HG02678 (cell line): ENCODE data around the gene CCR4.
"Not testable (repeated sequence)": the region's sequence is repeated elsewhere in the genome, so short reads cannot be mapped to it uniquely, and the experiment has no call there.

Experiments
- ATAC-seq: cut with Tn5 transposase; IDR thresholded peaks from one replicate; pipeline ENCODE4 v1.9.1; 2021; ENCODE audit warnings: mild to moderate bottlenecking, moderate library complexity; ENCODE audit not compliant: unreplicated experiment

The CCR4 gene

DNA sequence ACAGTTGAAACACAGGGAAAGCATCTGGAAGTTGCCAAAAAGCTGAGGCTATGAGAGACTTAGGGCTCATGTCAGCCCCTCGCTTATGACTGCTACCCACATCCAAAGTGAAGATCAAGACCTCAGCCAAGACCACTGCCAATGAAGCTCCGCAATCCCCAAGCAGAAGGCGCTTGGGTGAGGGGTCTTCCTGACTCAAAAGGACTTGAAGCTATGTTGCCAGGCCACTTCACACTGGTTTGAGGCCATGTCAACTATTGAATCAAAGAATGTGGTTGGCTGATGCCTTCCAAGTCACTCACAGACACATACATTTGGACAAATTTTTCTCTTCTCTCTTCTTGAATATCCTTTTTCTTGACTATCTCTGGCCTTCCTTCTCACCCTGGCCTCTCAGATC lies 928 bp upstream of the CCR4 start:
- no peak for ATAC-seq

DNA sequence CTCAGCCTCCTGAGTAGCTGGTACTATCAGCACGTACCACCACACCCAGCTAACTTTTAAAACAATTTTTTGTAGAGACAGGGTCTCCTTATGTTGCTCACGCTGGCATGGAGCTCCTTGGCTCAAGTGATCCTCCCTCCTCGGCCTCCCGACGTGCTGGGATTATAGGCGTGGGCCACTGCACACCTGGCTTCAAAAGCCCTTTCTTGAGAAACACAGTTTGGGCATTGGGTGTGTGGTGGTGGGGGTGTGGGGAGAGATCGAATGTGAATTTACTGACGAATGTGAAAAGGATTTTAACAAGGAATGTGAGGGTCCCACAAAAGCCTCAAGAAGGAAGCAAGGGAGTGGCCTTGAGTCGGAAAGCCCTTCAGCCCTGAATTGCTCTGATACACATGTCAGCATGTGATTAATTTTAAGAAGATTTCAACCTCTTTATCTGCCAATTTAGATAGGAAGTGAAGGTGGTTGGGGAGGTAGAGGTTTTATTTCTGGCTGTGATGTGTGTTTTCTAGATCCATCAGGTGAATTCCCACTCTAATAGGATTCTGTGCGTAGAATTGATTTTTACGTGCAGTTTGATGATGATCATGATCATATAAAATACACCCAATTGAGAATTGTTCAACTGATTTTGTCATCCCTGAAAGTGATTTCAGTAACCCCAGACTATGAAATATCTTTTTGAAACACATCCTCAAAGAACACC lies 1.1 kb downstream of the CCR4 start:
- ATAC-seq: no peak

DNA sequence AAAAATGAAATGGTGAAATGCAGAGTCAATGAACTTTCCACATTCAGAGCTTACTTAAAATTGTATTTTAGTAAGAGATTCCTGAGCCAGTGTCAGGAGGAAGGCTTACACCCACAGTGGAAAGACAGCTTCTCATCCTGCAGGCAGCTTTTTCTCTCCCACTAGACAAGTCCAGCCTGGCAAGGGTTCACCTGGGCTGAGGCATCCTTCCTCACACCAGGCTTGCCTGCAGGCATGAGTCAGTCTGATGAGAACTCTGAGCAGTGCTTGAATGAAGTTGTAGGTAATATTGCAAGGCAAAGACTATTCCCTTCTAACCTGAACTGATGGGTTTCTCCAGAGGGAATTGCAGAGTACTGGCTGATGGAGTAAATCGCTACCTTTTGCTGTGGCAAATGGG lies 3.1 kb downstream of the CCR4 start:
- no peak for ATAC-seq

DNA sequence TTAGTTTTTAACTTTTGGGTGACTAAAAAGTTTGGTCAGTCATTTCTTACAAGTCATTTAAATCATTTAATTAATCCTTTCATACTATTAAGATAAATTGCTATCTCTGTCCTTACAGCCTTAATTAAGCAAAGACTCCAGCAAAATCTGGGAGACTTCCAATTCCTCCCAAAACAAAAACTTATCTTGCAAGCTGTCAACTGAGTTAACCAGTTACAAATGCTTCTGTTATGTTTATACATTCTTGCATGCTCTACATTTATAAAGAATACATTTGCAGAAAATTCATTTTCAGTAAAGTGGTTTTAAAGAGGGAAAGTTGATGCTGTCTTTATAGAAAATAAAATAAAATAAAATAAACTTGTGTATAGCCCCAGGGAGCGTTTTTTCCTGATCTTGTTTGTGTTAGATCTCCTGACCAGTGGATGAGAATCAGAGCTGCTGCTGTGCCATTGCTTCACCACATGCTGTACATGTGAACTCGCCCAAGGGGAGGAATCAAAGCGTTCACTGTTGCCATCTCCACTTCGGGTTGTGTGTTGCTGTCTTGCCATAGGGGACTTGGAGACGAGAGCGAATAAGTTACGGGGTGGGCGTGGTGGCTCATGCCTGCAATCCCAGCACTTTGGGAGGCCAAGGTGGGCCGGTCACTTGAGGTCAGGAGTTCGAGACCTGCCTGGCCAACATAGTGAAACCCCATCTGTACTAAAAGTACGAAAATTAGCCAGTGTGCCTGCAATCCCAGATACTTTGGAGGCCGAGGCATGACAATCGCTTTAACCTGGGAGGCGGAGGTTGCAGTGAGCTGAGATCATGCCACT lies 5.5 kb downstream of the CCR4 start:
- no peak for ATAC-seq

DNA sequence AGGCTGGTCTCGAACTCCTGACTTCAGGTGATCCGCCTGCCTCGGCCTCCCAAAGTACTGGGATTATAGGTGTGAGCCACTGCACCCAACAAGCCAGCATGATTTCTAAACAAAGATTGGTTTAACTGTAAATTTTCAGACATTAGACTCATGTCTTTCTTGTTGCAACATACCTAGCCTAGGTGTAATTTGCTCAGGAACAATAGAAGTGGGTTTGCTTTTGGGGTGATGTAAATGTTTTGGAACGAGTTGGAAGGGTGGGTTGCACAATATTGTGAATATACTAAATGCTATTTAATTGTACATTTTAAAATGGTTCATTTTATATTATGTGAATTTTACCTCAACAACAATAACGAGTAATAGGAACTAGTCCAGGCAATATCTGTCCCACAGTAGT lies 7.1 kb downstream of the CCR4 start:
- ATAC-seq: no peak

DNA sequence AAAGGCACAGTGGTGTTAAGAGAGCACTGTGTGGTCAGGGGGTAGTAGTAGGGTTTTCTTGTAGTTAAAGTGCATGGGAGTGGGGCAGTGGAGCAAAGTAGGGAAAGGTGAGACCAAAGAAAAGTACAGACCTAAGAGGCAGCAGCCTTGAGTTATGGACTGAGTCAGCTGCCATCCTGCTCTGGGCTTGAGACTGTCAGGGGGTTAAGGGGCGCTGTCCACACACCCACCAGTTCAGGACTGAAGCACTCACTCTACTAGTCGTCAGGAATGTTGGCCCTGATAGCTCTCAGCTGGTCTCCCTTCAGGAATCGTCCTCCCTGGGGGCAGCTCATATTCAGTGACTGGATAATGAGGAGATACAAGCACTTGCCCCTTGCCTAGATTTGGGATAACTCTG lies 7.9 kb downstream of the CCR4 start:
- ATAC-seq: no peak

DNA sequence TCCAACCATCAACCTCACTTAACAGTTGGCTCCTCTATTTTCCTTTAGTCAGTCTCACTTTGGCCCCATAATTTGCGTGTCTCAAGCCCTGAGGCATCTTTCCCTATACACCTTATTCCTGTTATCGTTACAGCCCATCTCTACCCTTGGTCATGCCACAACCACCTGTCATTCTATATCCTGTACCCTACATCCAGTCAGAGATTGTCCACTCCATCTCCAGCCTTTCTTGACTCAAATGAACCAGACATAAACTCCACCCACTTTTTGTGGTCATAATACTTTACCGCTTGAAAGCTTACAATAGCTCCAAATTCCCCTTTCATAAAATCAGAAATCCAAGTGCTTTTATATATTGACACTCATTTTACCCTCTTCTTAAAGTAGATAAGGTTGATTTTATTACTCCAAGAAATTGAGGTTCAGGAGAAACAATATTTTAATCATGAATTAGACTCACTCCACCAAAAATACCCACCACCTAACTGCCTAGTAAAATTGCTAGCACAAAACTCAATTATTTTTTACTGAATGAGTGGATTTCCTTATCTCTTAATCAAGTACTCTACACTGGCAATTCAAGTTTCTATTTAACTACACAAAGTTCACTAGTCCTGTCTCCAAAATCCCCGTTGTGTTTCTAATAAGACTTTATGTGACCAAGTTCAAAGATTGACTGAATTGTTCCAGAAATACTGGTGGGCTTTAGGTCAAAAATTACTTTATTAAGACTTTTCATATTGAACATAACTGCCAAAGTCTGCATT lies 9.1 kb downstream of the CCR4 start:
- peak; percentile 63 for ATAC-seq

DNA sequence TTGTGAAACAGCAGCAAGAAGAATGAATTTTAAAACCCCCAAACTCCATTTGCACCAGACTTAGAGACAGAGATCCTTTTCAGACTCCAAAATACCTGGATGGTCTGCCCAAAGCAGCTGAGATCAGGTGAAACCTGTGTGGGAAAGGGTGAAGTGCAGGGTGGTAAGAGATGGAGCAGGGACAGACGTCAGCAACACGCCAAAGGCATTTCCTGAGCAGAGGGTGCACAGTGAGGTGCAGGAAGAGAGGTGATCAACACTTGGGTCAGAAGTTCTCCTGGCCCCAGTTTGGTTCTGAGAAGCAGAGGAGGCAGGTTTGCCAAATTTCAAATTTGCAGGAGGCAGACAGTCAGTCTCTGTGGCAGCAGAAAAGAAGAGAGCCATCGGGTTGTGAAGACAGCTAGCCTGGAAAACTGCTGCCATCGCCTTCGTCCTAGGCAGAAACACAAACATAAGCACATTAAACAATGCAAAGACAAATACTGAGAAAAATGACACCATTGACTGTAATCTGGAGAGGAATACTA lies 9.8 kb downstream of the CCR4 start:
- ATAC-seq: no peak

DNA sequence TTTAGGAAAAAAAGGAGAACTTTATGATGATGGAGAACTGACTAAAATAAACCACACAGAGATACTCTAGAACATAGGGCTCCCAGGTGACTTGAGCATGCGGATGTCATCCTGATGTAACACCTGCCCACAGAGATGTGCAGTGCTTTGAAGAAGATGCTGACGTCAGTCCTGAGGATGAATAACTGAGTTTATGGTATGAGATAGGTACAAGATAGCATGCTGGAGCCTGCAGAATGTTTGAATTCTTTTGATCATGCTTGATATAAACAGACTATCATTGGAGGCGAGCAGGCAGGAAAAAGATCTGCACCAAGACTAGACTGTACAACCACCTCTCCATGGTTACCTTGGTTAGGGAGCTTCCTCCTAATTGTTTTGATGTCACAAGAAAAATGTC lies 12.4 kb downstream of the CCR4 start:
- no peak for ATAC-seq

DNA sequence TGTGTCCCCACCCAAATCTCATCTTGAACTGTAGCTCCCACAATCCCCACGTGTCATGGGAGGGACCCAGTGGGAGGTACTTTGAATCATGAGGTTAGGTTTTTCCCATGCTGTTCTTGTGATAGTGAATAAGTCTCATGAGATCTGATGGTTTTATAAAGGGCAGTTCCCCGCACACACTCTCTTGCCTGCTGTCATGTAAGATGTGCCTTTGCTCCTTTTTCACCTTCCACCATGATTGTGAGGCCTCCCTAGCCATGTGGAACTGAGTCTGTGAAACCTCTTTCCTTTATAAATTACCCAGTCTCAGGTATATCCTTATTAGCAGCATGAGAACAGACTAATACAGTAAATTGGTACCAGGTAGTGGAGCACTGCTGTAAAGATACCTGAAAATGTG lies 13.3 kb downstream of the CCR4 start:
- ATAC-seq: not testable (repeated sequence)

DNA sequence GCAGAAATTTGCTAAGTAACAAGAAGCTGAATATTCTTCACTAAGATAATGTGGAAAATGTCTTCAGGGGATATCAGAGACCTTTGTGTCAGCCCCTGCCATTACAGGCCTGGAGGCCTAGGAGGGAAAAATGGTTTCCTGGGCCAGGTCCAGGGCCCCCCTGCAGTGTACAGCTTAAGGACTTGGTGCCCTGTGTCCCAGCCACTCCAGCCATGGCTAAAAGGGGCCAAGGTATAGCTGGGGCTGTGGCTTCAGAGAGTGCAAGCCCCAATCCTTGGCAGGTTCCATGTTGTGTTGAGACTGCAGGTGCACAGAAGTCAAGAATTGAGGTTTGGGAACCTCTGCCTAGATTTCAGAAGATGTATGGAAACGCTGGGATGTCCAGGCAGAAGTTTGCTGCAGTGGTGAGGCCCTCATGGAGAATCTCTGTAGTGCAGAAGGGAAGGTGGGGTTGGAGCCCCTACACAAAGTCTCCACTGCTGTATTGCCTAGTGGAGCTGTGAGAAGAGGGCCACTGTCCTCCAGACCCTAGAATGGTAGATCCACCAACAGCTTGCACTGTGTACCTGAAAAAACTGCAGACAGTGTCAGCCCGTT lies 14.3 kb downstream of the CCR4 start:
- ATAC-seq: not testable (repeated sequence)

DNA sequence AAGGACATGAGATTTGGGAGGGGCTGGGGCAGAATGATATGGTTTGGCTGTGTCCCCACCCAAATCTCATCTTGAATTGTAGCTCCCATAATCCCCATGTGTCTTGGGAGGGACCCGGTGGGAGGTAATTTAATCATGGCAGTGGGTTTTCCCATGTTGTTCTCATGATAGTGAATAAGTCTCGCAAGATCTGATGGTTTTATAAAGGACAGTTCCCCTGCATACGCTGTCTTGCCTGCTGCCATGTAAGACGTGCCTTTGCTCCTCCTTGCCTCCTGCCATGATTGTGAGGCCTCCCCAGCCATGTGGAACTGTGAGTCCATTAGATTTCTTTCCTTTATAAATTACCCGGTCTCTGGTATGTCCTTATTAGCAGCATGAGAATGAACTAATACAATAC lies 15.2 kb downstream of the CCR4 start:
- not testable (repeated sequence) for ATAC-seq

DNA sequence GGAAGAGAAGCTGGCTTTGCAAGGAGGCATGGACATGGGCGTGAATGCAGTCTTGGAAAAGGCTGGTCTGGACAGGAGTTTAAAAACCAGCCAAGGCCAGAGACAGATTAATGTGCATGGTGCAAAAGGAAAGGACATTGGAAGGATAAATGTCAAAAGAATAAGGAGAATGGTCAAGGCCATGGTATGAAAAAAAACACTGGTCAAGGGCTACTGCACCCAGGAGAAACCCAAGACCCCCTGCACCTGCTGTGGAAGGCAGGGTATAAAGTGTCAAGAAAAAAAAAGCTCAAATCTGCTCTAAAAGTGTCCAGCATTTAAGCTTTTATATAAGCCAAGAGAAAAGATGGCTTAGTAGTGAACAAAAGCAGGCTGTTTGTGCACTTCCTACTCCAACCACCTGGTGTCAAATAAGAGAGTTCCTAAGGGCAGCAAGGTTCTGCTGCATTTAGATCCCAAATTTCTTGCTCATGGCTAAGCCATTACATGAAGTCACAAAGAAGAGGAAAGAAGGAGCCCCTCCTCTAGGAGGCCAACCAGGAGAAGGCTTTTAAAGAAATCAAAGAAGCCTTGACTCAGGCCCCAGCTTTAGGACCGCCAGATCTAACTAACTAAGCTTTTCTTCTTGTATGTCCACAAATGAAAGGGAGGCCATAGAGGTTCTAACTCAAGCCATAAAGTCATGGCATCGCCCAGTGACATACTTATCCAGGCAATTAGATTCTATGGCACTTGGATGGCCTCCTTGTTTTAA lies 16.9 kb downstream of the CCR4 start:
- no peak for ATAC-seq

DNA sequence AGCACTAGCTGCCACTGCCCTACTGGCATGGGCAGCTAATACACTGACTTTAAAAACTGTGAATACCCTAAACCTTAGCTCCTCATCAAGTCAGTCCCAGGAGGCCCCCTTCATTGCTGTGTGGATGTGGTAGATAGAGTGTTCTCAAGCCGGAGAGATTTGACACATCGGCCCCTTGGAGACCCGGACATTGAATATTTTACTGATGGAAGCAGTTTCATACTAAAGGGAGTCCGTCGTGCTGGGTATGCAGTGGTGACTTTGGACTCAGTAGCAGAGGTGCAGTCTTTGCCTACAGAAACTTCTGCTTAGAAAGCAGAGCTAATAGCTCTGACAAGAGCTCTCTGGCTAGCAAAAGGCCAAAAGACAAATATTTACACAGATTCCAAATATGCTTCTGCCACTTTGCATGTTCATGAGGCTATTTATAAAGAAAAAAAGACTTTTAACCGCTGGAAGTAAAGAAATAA lies 17.5 kb downstream of the CCR4 start:
- no peak for ATAC-seq

DNA sequence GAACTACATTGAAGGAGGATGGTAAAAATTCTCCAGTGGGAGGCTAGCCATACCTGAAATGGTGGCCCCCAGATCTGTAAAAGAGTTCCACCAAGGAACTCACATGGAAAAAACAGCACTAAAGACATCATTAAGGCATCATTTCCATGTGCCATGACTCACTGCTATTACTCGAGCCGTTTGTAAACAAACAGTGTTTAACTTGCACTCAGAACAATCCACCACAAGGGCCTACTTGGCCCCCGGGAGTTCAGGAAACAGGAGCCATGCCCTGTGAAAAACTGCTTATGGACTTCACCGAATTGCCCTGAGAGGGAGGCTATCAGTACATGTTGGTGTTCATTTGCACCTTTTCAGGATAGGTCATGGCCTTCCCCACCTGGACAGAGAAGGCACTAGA lies 18.2 kb downstream of the CCR4 start:
- no peak for ATAC-seq

DNA sequence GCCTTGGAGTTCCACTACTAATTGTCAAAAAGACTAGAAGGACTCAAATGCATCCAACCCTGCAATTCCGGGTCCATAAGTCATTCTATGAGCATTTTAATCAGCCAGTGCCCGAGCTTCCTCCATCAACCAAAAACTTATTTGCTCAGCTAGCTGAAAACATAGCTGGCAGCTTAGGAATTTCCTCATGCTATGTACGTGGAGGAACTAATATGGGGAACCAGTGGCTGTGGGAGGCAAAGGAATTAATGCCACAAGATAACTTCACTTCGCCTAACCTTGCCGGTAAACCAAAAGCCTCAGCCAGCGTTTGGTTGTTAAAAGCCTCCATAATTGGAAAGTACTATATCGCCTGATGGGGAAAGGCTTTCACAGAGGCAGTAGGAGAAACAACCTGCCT lies 19.8 kb downstream of the CCR4 start:
- ATAC-seq: not testable (repeated sequence)

DNA sequence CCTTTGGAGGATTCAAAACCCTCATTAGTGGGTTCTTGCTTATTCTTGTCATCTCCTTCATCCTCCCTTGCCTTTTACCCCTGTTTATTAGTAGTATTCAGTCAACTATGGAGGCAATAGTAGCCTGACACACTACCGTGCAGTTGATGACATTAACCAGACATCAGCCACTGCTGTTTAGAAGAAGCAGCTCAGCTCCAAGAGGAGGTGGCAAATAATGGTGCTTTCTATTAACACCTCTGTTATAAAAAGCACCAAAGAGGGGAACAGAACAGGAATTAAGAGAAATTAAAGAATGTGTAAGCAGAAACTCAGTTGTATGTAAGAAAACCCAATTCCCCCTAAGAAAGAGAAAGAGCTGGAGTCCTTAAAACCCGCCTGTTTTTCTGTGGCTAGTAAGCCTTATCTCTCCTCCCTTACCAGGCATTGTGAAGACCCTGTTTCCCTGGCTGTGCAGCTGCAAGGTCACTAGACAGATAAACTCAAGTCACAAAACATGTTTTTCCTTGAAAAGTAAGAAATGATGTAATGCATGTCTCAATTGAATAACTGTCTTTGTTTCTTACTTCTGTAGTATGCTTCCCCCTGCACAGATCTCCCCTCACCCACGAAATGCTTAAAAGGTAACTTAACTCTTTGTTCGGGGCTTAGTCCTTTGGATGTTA lies 21.2 kb downstream of the CCR4 start:
- ATAC-seq: no peak

DNA sequence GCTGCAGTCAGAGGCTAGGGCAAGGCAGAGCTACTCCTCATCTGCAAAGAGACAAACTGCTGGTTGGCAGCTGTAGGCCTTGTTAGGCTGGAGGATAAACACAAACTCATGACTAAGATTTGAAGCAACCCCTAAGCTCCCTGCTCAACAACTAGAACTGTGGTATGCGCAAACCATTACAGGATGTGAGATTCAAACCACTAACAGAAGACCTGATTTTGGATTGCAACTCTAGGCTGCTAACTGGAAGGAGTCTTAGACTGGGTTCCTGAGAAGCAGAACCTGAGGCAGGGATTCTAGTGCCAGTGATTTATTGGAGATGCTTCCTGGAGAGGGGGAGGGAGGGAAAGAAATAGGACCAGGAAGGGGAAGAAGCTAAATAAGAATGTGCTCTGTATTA lies 22.5 kb downstream of the CCR4 start:
- peak; percentile 91 for ATAC-seq

DNA sequence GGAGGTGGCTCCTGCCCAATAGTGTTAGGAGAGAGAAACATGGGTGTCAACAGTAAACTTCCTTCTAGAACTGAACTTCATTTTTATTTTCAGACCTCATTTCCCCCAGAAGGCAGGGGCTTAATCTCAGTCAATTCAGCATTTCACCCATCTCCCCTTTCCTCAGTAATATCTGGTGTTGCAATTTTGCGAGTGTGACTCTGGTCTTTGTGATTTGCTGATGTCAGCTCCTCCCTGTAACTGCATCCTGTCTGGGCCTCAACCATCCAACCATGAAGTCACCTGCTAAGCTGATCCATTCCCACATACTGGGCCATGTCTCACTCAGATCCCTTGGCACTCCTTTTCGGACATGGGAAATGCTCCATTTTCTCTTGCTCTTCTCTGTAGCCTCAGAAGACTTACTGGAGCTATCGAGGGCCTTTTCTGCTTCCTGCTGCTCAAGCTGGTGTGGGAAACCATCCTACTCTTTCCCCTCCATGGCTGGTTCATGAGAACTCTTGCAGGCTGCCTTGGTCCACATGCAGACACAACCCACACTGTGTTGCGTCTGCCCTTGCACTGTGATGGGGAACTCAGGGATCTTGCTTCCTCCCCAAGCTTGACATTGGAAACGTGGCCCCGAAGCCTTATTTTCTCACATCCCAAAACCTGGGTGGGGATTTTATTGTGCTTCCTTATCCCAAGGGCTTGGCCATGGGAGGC lies 24.6 kb downstream of the CCR4 start:
- ATAC-seq: no peak
